Left ventricle myocardium superior (tissue), 1 donor: ENCODE measurements around the gene NKAPD1. TPM values are rescaled to one million over a fixed set of nuclear protein-coding genes. Genes with fewer than 3 reads are reported as not detected.
A peak's percentile ranks its signal among the peaks of the same experiment; 100 is the strongest.

Source experiments
- ATAC-seq: fragments of 200-7000 bp; cut with Tn5 transposase; one replicate; pipeline ENCODE4 v1.9.1; 2020; ENCODE audit warnings: mild to moderate bottlenecking, moderate library complexity
- DNase-seq: peaks from one replicate; pipeline ENCODE4 v3.0.0-alpha.2; 2020
- intact Hi-C: fragments of 100-400 bp; cut with micrococcal nuclease; formaldehyde crosslinking; loops from one replicate; pipeline ENCODE4 v1.11.0; 2022
- total RNA-seq: library from RNA; stranded (reverse); fragmentation: NEBNext Ultra II Directional; extraction: Animal tissue kit (Norgen Biotek cat#: 25700); gene quantifications from one replicate; pipeline ENCODE4 v1.2.1, GENCODE V29; 2021
- donor health status: DM: no; HTN: yes; CAD: no; lungs with severe emphysema.

Gene NKAPD1
- total RNA-seq, 1 donor from 2014 or later, result 7.7 TPM

DNA sequence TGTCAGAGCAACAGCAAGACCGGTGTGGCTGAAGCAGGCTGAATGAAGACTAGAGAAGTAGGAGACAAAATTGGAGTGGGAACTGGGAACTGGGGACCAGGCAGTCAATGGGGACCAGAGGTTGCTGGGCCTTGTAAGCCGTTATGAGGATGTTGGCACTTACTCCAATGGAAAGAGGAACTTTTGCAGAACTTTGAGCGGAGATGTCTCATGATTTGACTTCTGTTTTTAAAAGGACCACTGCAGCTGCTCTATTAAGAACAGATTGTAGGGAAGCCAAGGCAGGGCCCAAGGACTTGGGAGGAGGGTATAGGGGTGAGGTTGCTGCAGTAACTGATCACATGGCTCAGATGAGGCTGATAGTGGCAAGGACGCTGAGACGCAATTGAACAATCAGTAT is 55.6 kb downstream of the NKAPD1 start:
- no peak for DNase-seq
- ATAC-seq, result peak; percentile 75
- intact Hi-C loops, result no loop called here

DNA sequence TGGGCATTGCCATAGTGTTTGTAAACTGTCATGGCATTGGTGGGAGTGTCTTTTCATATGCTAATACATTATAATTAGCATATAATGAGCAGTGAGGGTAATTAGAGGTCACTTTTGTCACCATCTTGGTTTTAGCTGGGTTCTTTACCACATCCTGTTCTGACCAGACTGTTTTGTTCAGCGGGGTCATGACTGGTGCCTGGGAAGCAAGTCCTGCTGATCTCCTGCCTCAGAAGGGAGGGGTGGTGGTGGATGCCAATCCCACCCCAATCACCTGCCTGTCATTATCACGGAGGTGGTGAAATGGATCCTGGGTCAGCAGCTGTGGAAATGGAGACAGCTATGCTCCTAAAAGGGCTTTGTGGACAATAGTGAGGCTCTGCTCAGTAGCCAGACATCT is 58.6 kb downstream of the NKAPD1 start:
- DNase-seq (no peak), ATAC-seq (no peak)
- intact Hi-C loops, result no loop called here

- intact Hi-C loops, result no loop called here
- ATAC-seq (no peak), DNase-seq (no peak)
Observed at GRCh38 chr11:112134473-112134872, 60.4 kb downstream of the NKAPD1 start.

Other genes with a start within 250 kb of the NKAPD1 start
- 15.2 TPM for gene ALG9, start 202.7 kb upstream of the NKAPD1 start, total RNA-seq
- 1.3 TPM for gene FDXACB1, start 195.1 kb upstream of the NKAPD1 start, total RNA-seq
- 26.1 TPM for gene CFAP68, start 194.8 kb upstream of the NKAPD1 start, total RNA-seq
- gene CRYAB, start 162.5 kb upstream of the NKAPD1 start, total RNA-seq, result 6,681 TPM
- 37.0 TPM for gene HSPB2, start 161.6 kb upstream of the NKAPD1 start, total RNA-seq
- gene C11orf52, start 155.4 kb upstream of the NKAPD1 start, total RNA-seq, result 1.0 TPM
- gene DIXDC1, start 137.0 kb upstream of the NKAPD1 start, total RNA-seq, result 19.6 TPM
- gene DLAT, start 48.9 kb upstream of the NKAPD1 start, total RNA-seq, result 189 TPM
- gene PIH1D2, start 282 bp upstream of the NKAPD1 start, total RNA-seq, result 1.6 TPM
- 158 TPM for gene TIMM8B, start 12.5 kb downstream of the NKAPD1 start, total RNA-seq
- 269 TPM for gene SDHD, start 12.6 kb downstream of the NKAPD1 start, total RNA-seq
- gene IL18, start 89.8 kb downstream of the NKAPD1 start, total RNA-seq, result 2.3 TPM
- gene TEX12, start 93.1 kb downstream of the NKAPD1 start, total RNA-seq, result not detected
- gene BCO2, start 101.2 kb downstream of the NKAPD1 start, total RNA-seq, result 137 TPM
- gene PTS, start 152.1 kb downstream of the NKAPD1 start, total RNA-seq, result 25.2 TPM
- gene PLET1, start 186.6 kb downstream of the NKAPD1 start, total RNA-seq, result not detected